Mucosa of stomach (tissue), 1 donor: ENCODE results near the gene ADGRG1.
"Not testable (repeated sequence)": the region's sequence is repeated elsewhere in the genome, so short reads cannot be mapped to it uniquely, and the experiment has no call there.

Experiments
- H3K27me3 ChIP-seq: one replicate; pipeline ENCODE4 v1.7.0; 2013; ENCODE audit warnings: mild to moderate bottlenecking, low read length; ENCODE audit not compliant: control insufficient read depth, insufficient read depth
- H3K36me3 ChIP-seq: one replicate; pipeline ENCODE4 v1.7.0; 2013; ENCODE audit warnings: low read length; ENCODE audit not compliant: control insufficient read depth, insufficient read depth
- H3K4me1 ChIP-seq: one replicate; pipeline ENCODE4 v1.7.0; 2013; ENCODE audit warnings: mild to moderate bottlenecking, low read length; ENCODE audit not compliant: control insufficient read depth, insufficient read depth
- H3K4me3 ChIP-seq: one replicate; pipeline ENCODE4 v1.7.0; 2013; ENCODE audit warnings: low read length
- H3K9ac ChIP-seq: one replicate; pipeline ENCODE4 v1.7.0; 2013; ENCODE audit warnings: mild to moderate bottlenecking, low read length, moderate library complexity
- H3K9me3 ChIP-seq: one replicate; pipeline ENCODE4 v1.7.0; 2013; ENCODE audit warnings: mild to moderate bottlenecking, low read length, moderate library complexity; ENCODE audit not compliant: control insufficient read depth
- donor health status: Pancreatic carcinoma.

Gene ADGRG1

GRCh38 chr16:57663917-57664661 is 35.7 kb downstream of the ADGRG1 start:
- H3K27me3 ChIP-seq, result no peaks in the 10 kb centered on the region
- no peaks in the 10 kb centered on the region for H3K36me3 ChIP-seq
- no peak overlapping the region for H3K4me3 ChIP-seq
- no peaks in the 10 kb centered on the region for H3K9me3 ChIP-seq
- no peak overlapping the region for H3K9ac ChIP-seq
- no peaks in the 10 kb centered on the region for H3K4me1 ChIP-seq

DNA sequence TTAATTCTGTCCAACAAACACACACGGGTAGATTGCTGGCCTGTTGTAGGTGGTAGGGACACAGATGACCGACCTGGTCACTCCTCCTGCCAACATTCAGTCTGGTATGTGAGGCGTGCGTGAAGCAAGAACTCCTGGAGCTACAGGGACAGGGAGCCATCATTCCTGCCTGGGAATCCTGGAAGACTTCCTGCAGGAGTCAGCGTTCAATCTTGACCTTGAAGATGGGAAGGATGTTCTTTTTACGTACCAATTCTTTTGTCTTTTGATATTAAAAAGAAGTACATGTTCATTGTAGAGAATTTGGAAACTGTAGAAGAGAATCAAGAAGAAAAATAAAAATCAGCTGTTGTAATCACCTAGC is 36.2 kb downstream of the ADGRG1 start:
- Histone ChIP-seq H3K27me3 (no peaks in the 10 kb centered on the region), H3K36me3 (no peaks in the 10 kb centered on the region), H3K9ac (no peak overlapping the region), H3K4me1 (no peaks in the 10 kb centered on the region), H3K4me3 (no peak overlapping the region), H3K9me3 (no peaks in the 10 kb centered on the region)

GRCh38 chr16:57665541-57665940 is 37.1 kb downstream of the ADGRG1 start:
- H3K27me3 ChIP-seq, result no peaks in the 10 kb centered on the region
- no peak overlapping the region for H3K4me3 ChIP-seq
- H3K9me3 ChIP-seq, result no peaks in the 10 kb centered on the region
- H3K4me1 ChIP-seq, result no peaks in the 10 kb centered on the region
- H3K36me3 ChIP-seq, result no peaks in the 10 kb centered on the region
- H3K9ac ChIP-seq, result no peak overlapping the region

- Histone ChIP-seq H3K9me3 (no peaks in the 10 kb centered on the region), H3K4me3 (no peak overlapping the region), H3K9ac (no peak overlapping the region), H3K36me3 (no peaks in the 10 kb centered on the region), H3K4me1 (no peaks in the 10 kb centered on the region), H3K27me3 (no peaks in the 10 kb centered on the region)
These were observed 38.1 kb downstream of the ADGRG1 start for GRCh38 chr16:57666353-57667047.

- H3K4me1 ChIP-seq, result no peaks in the 10 kb centered on the region
- H3K27me3 ChIP-seq, result no peaks in the 10 kb centered on the region
- no peaks in the 10 kb centered on the region for H3K9me3 ChIP-seq
- no peak overlapping the region for H3K9ac ChIP-seq
- H3K36me3 ChIP-seq, result no peaks in the 10 kb centered on the region
- no peak overlapping the region for H3K4me3 ChIP-seq
These were observed 38.7 kb downstream of the ADGRG1 start for GRCh38 chr16:57667048-57667525.

GRCh38 chr16:57667526-57668262 is 39.3 kb downstream of the ADGRG1 start:
- Histone ChIP-seq H3K4me1 (no peaks in the 10 kb centered on the region), H3K4me3 (no peak overlapping the region)

GRCh38 chr16:57668263-57668571 is 39.8 kb downstream of the ADGRG1 start, which contains the start of gene ADGRG3:
Gene ADGRG3 (plus strand): TSS chr16:57668306. CDS start chr16:57668348, 42 bp downstream.
- Histone ChIP-seq H3K36me3 (no peaks in the 10 kb centered on the region), H3K27me3 (no peaks in the 10 kb centered on the region), H3K4me1 (no peaks in the 10 kb centered on the region), H3K4me3 (no peak within 1 kb of the TSS), H3K9me3 (no peaks in the 10 kb centered on the region), H3K9ac (no peak within 1 kb of the TSS)

More at GRCh38 chr16:57667526-57668262, 39.3 kb downstream of the ADGRG1 start:
- no peaks in the 10 kb centered on the region for H3K27me3 ChIP-seq
- no peak overlapping the region for H3K9ac ChIP-seq
- no peaks in the 10 kb centered on the region for H3K36me3 ChIP-seq
- no peaks in the 10 kb centered on the region for H3K9me3 ChIP-seq

DNA sequence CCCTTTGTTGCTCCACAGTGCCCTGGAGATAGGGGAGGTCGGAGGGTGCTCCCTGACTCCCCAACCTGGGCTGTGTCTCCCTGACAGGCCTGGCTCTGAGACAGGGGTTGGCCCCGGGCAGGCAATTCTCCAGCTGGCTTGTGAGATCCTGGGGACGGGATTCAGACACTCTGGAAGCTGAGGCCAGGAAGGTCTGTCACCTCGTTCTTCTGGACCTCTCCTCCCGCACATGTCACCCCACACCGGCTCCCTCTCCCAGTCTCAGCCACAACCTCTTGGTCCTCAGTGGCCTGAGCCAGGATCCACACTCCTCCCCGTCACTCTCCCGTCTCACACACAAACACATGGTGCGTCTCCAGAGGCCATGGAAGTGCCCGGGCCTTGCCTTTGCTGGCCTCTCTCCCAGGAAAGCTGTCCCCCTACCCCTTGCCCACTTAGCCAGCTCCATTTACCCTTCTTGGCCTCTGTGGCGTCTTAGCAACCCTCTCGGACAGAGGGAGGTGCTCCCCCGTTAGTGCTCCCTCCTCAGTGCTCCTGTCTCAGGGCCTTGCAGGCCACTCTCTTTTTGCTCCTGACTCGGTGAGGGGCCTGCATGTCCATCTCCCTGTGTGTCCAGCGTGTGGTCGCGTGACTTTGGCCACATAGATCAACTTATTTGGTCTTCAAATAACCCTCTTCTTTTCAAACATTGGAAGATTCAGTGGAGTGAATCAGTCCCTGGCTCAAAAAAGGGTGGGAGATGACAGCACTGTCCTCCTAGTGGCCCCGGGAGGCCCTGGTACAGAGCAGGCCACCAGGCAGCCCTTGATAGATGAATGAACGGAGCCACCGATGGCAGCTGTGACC is 40.4 kb downstream of the ADGRG1 start:
- Histone ChIP-seq H3K4me1 (no peaks in the 10 kb centered on the region), H3K4me3 (no peak overlapping the region), H3K9ac (no peak overlapping the region), H3K36me3 (no peaks in the 10 kb centered on the region), H3K9me3 (no peaks in the 10 kb centered on the region), H3K27me3 (no peaks in the 10 kb centered on the region)

- no peaks in the 10 kb centered on the region for H3K27me3 ChIP-seq
- no peaks in the 10 kb centered on the region for H3K9me3 ChIP-seq
- H3K9ac ChIP-seq, result no peak overlapping the region
- H3K36me3 ChIP-seq, result no peaks in the 10 kb centered on the region
- no peaks in the 10 kb centered on the region for H3K4me1 ChIP-seq
- no peak overlapping the region for H3K4me3 ChIP-seq
These were observed 41.2 kb downstream of the ADGRG1 start for GRCh38 chr16:57669476-57670162.

DNA sequence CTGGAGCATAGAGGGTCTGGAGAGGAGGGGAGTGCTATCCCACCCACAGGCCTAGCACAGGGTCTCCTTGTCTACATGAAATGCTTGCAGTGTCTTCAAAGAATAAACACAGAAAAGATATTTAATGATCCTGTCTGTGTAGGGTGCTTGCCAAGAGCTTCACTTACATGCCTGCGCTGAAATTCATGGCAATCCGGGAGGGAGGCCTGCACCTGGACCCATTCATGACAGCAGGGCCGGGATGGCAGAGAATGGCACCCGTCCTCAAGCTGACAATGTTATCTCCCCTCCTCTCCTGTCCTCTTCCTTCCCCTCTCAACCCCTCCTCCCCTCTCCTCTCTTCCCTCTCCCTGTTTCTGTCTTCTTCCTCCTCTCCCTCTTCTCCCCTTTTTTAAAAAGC is 41.8 kb downstream of the ADGRG1 start:
- no peaks in the 10 kb centered on the region for H3K4me1 ChIP-seq

GRCh38 chr16:57671451-57671850 is 43.0 kb downstream of the ADGRG1 start:
- H3K27me3 ChIP-seq, H3K36me3 ChIP-seq, H3K4me3 ChIP-seq, H3K4me1 ChIP-seq, H3K9me3 ChIP-seq, H3K9ac ChIP-seq: not testable (repeated sequence)

More for the DNA sequence above, 41.8 kb downstream of the ADGRG1 start:
- no peaks in the 10 kb centered on the region for H3K36me3 ChIP-seq
- H3K4me3 ChIP-seq, result no peak overlapping the region
- H3K27me3 ChIP-seq, result no peaks in the 10 kb centered on the region
- H3K9ac ChIP-seq, result no peak overlapping the region
- no peaks in the 10 kb centered on the region for H3K9me3 ChIP-seq
